Lower leg skin (tissue), 3 donors: ENCODE measurements around the gene CPPED1.

ENCODE experiments used
- POLR2A ChIP-seq, 2 donors: fragments of 450-650 bp; IDR thresholded peaks; one replicate each; pipeline ENCODE4 v1.6.1; 2016 to 2017; ENCODE audit warnings: antibody characterized with exemption in 2 of 2, mild to moderate bottlenecking in 1 of 2, moderate library complexity in 1 of 2
- TF ChIP-seq, protein P1 (sequence below), 3 donors: fragments of 450-650 bp; IDR thresholded peaks; one replicate each; pipeline ENCODE4 v1.5.1; 2016; ENCODE audit warnings: antibody characterized with exemption in 3 of 3, mild to moderate bottlenecking in 3 of 3, moderate library complexity in 2 of 3

- TF ChIP-seq, protein P1, sequence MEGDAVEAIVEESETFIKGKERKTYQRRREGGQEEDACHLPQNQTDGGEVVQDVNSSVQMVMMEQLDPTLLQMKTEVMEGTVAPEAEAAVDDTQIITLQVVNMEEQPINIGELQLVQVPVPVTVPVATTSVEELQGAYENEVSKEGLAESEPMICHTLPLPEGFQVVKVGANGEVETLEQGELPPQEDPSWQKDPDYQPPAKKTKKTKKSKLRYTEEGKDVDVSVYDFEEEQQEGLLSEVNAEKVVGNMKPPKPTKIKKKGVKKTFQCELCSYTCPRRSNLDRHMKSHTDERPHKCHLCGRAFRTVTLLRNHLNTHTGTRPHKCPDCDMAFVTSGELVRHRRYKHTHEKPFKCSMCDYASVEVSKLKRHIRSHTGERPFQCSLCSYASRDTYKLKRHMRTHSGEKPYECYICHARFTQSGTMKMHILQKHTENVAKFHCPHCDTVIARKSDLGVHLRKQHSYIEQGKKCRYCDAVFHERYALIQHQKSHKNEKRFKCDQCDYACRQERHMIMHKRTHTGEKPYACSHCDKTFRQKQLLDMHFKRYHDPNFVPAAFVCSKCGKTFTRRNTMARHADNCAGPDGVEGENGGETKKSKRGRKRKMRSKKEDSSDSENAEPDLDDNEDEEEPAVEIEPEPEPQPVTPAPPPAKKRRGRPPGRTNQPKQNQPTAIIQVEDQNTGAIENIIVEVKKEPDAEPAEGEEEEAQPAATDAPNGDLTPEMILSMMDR (IDR thresholded peaks at IDR 0.05): no peak
- TF ChIP-seq POLR2A (IDR thresholded peaks at IDR 0.05): no peak
Measured at GRCh38 chr16:12846592-12846991, 42.9 kb upstream of the CPPED1 start.
